Activated CD4-positive, alpha-beta T cell treated with anti-CD3 and anti-CD28 coated beads for 4 hours (primary cell): ENCODE results near the gene ARID2.

ENCODE experiments used
- DNase-seq, 2 donors: peaks; one replicate each; pipeline ENCODE4 v3.0.0-alpha.2; 2020

The ARID2 gene

DNA sequence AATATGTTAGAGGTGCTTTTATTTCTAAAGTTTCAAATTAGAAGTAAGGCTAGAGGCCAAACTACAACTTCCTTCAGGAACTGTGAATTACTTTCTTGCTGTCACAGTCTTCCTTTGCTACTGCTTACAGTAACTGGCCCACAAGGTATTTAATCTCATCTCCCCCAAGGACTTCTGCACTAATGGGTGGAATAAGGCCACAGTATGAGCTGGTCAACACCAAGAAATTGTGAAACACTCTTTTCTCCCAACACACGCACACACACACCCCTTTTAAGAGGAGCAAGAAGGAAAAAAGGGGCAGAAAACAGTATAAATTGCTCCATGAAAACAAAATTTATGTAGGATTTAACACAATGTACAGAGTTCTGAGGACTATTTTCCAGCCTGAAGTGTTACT, 215.3 kb downstream of the ARID2 start:
- no peak for DNase-seq

DNA sequence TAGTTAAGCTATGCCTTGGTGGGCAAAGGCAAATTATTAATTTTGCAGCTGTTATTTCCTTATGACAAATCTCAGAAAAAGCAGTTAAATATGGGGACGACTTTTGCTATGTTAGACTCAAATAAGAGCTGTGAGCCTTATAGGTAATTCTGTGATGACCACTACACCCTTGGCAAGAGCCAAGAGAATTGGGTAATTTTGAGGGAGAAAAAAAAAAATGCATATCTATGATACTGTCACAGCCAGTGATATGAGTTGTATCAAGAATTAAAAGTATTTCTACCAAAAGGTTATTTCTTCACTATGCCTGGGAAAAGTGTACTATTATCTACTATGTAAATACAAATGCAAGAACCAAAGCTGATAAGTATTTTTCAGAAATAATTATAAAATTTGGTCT, 216.9 kb downstream of the ARID2 start:
- no peak for DNase-seq

DNA sequence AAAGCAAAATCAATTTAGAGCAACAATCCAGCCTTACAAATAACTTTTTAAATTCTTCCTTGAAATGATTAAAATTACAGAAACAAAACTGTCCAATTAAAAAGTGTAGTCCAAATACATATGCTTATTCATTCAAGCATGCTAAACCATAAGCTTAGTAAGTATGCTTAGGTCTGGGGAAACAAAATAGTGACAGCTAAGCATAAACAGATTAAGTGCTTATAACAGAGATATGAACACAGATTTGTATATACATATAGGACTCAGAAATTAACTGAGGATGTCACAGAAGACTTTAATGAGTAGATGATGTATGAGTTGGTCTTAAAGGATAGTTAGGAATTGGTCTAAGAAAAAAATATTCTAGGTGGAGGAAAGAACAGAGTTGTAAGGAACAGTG, 219.0 kb downstream of the ARID2 start:
- no peak for DNase-seq
